Fibroblast of lung (primary cell): ENCODE data around the gene OPA3. TPM values are rescaled to one million over a fixed set of nuclear protein-coding genes. Genes with fewer than 3 reads are reported as not detected.

Source experiments
- DNase-seq, 2 donors: peaks; one replicate each; pipeline versions ENCODE4 v3.0.0 to v3.0.0-alpha.2; 2010; ENCODE audit warnings: low read depth in 2 of 2
- H2AFZ ChIP-seq: 2 replicates; pipeline ENCODE4 v1.5.1; 2012; ENCODE audit warnings: low read length, control low read depth, inconsistent platforms
- H3K27ac ChIP-seq: 2 replicates; pipeline ENCODE4 v1.5.1; 2011; ENCODE audit warnings: low read length, control low read depth; ENCODE audit not compliant: insufficient read depth
- H3K27me3 ChIP-seq: 2 replicates; pipeline ENCODE4 v1.5.1; 2011; ENCODE audit warnings: mild to moderate bottlenecking, low read length; ENCODE audit not compliant: control insufficient read depth, insufficient read depth
- H3K36me3 ChIP-seq: 2 replicates; pipeline ENCODE4 v1.5.1; 2011; ENCODE audit warnings: low read length; ENCODE audit not compliant: control insufficient read depth, insufficient read depth
- H3K4me1 ChIP-seq: 2 replicates; pipeline ENCODE4 v1.5.1; 2011; ENCODE audit warnings: low read length; ENCODE audit not compliant: control insufficient read depth, insufficient read depth; ENCODE audit errors: extremely low read depth
- H3K4me2 ChIP-seq: 2 replicates; pipeline ENCODE4 v1.5.1; 2011; ENCODE audit warnings: low read length, control low read depth; ENCODE audit not compliant: insufficient read depth; ENCODE audit errors: extremely low read depth
- H3K4me3 ChIP-seq, 4 experiments: fragments of 200-600 bp in 1 of 4; sonication (generic) in 1 of 4; replicated peaks in 1 of 4; 2 replicates each; pipeline ENCODE4 v1.5.1; 2011 to 2016; ENCODE audit warnings: low read length in 4 of 4, low read depth in 3 of 4, mild to moderate bottlenecking in 3 of 4, control low read depth in 2 of 4, inconsistent platforms in 1 of 4, mixed read lengths in 1 of 4; ENCODE audit not compliant: insufficient read depth in 1 of 4; ENCODE audit errors: control extremely low read depth in 1 of 4
- H3K79me2 ChIP-seq: 2 replicates; pipeline ENCODE4 v1.5.1; 2012; ENCODE audit warnings: mild to moderate bottlenecking, low read length, inconsistent platforms; ENCODE audit not compliant: control insufficient read depth, insufficient read depth
- H3K9ac ChIP-seq: 2 replicates; pipeline ENCODE4 v1.5.1; 2011; ENCODE audit warnings: mild to moderate bottlenecking, low read length, control low read depth; ENCODE audit not compliant: insufficient read depth
- H3K9me3 ChIP-seq: 2 replicates; pipeline ENCODE4 v1.5.1; 2012; ENCODE audit warnings: low read depth, low read length; ENCODE audit not compliant: control insufficient read depth, insufficient read depth
- H4K20me1 ChIP-seq: 2 replicates; pipeline ENCODE4 v1.5.1; 2011; ENCODE audit warnings: low read length; ENCODE audit not compliant: control insufficient read depth, insufficient read depth; ENCODE audit errors: extremely low read depth
- CTCF ChIP-seq, 2 donors: IDR thresholded peaks in 1 of 2; conservative IDR thresholded peaks in 1 of 2; 1 replicate in 1 of 2; 2 replicates in 1 of 2; pipeline ENCODE4 v1.5.1; 2011 to 2012; ENCODE audit warnings: low read length in 2 of 2, control low read depth in 1 of 2, inconsistent platforms in 1 of 2, low read depth in 1 of 2, mild to moderate bottlenecking in 1 of 2
- EZH2 ChIP-seq: IDR thresholded peaks from 2 replicates; pipeline ENCODE4 v1.5.1; 2012; ENCODE audit warnings: low read length, control low read depth, mild to moderate bottlenecking; ENCODE audit errors: missing control alignments
- polyA plus RNA-seq, 2 donors: library from polyadenylated mRNA; depleted of rRNA in 1 of 2; stranded (reverse) in 1 of 2; unstranded in 1 of 2; fragments of >200 nt; gene quantifications; 2 replicates each; pipeline ENCODE4 v1.2.1, GENCODE V29; 2011 to 2012; ENCODE audit warnings: missing spikeins in 1 of 2
- total RNA-seq: library from RNA; depleted of rRNA; stranded (reverse); fragments of >200 nt; gene quantifications from 2 replicates; pipeline ENCODE4 v1.2.1, GENCODE V29; 2014

The OPA3 gene
- total and polyA plus RNA-seq, 2 donors (not counting 1 experiment from before 2014, with no cell fraction given), result 3.8 to 8.3 TPM

DNA sequence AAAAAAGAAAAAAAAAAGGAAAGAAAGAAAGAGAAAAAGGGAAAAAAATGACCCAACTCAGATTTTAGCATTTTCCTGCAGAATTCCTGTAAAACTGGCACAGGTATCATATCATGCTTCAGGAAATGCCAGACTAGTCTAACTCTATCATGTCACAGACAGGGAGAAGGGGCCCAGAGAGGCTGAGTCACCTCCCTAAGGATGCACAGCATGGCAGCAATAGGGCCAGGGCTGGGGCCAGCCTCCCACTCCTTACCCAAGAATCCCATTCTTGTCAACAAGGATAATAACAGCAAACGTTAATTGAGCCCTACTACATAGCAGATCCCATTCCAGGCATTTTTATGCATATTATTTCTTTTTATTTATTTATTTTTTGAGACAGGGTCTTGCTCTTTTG is 8.9 kb upstream of the OPA3 start:
- Histone ChIP-seq H3K27me3 (peaks cover 5% of the 10 kb centered on the region), H2AFZ (no peak overlapping the region), H3K9ac (no peak overlapping the region), H3K27ac (no peak overlapping the region), H4K20me1 (no peaks in the 10 kb centered on the region), H3K9me3 (no peaks in the 10 kb centered on the region), H3K4me3 (no peak overlapping the region), H3K4me1 (peaks cover 1% of the 10 kb centered on the region), H3K36me3 (no peaks in the 10 kb centered on the region), H3K4me2 (no peak overlapping the region), H3K79me2 (no peaks in the 10 kb centered on the region)
- no peak for DNase-seq
- TF ChIP-seq EZH2, result no peak
- no peak for TF ChIP-seq CTCF (conservative IDR thresholded peaks at IDR 0.05 in 1 of 2, IDR thresholded peaks at IDR 0.05 in 1 of 2; ENCODE audit: low read depth in 1 of 2, low read length in 2 of 2)

- Histone ChIP-seq H4K20me1 (no peaks in the 10 kb centered on the region), H3K4me3 (no peak overlapping the region), H3K9me3 (no peaks in the 10 kb centered on the region), H3K9ac (no peak overlapping the region), H3K36me3 (no peaks in the 10 kb centered on the region), H3K27ac (no peak overlapping the region), H2AFZ (no peak overlapping the region), H3K27me3 (no peaks in the 10 kb centered on the region), H3K4me1 (no peaks in the 10 kb centered on the region), H3K4me2 (no peak overlapping the region), H3K79me2 (no peaks in the 10 kb centered on the region)
- no peak for DNase-seq
- no peak for TF ChIP-seq EZH2
- TF ChIP-seq CTCF (conservative IDR thresholded peaks at IDR 0.05 in 1 of 2, IDR thresholded peaks at IDR 0.05 in 1 of 2; ENCODE audit: low read depth in 1 of 2, low read length in 2 of 2), result no peak
Measured at GRCh38 chr19:45592366-45592765, 7.8 kb upstream of the OPA3 start.

DNA sequence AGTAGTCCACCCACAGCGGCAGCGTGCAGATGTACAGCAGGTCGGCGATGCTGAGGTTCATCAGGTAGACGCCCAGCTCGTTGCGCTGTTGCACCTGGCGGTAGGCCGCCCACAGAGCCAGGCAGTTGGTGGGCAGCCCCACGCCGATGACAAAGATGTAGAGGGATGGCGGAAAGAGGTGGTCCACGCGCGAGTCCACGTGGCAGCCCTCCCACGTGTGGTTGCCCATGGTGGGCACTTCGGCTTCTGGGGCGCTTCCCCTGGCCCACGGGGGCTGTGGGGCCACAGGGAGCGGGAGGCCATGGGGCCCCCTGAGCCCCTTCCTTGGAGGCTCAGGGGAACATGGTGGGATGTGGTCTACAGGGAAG is 7.0 kb upstream of the OPA3 start:
- no peaks in the 10 kb centered on the region for H3K4me1 ChIP-seq
- H4K20me1 ChIP-seq, result no peaks in the 10 kb centered on the region
- no peak overlapping the region for H3K9ac ChIP-seq
- H3K27me3 ChIP-seq, result no peaks in the 10 kb centered on the region
- no peak overlapping the region for H3K27ac ChIP-seq
- H3K4me3 ChIP-seq, result no peak overlapping the region
- H3K4me2 ChIP-seq, result no peak overlapping the region
- H3K9me3 ChIP-seq, result no peaks in the 10 kb centered on the region
- no peaks in the 10 kb centered on the region for H3K36me3 ChIP-seq
- TF ChIP-seq EZH2, result no peak
- TF ChIP-seq CTCF (conservative IDR thresholded peaks at IDR 0.05 in 1 of 2, IDR thresholded peaks at IDR 0.05 in 1 of 2; ENCODE audit: low read depth in 1 of 2, low read length in 2 of 2), result no peak
- H2AFZ ChIP-seq, result no peak overlapping the region
- no peaks in the 10 kb centered on the region for H3K79me2 ChIP-seq
- DNase-seq, result no peak
